ENCODE data around the gene SLIT3.

- TF ChIP-seq, protein P1, sequence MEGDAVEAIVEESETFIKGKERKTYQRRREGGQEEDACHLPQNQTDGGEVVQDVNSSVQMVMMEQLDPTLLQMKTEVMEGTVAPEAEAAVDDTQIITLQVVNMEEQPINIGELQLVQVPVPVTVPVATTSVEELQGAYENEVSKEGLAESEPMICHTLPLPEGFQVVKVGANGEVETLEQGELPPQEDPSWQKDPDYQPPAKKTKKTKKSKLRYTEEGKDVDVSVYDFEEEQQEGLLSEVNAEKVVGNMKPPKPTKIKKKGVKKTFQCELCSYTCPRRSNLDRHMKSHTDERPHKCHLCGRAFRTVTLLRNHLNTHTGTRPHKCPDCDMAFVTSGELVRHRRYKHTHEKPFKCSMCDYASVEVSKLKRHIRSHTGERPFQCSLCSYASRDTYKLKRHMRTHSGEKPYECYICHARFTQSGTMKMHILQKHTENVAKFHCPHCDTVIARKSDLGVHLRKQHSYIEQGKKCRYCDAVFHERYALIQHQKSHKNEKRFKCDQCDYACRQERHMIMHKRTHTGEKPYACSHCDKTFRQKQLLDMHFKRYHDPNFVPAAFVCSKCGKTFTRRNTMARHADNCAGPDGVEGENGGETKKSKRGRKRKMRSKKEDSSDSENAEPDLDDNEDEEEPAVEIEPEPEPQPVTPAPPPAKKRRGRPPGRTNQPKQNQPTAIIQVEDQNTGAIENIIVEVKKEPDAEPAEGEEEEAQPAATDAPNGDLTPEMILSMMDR (IDR thresholded peaks at IDR 0.05), result no peak
- TF ChIP-seq POLR2A (IDR thresholded peaks at IDR 0.05), result no peak
- TF ChIP-seq POLR2AphosphoS5 (IDR thresholded peaks at IDR 0.05), result no peak
Observed at GRCh38 chr5:169121630-169122420, 179.1 kb downstream of the SLIT3 start.

All from breast epithelium (tissue), 3 donors.